Subcutaneous adipose tissue (tissue), 4 donors: Measurements from ENCODE around the gene LDLRAD4. TPM values are rescaled to one million over a fixed set of nuclear protein-coding genes. Genes with fewer than 3 reads are reported as not detected.

ENCODE experiments used
- total RNA-seq, 4 donors: library from RNA; depleted of rRNA; stranded (reverse); fragments of >200 nt; gene quantifications; one replicate each; pipeline ENCODE4 v1.1.0, GENCODE V29; 2016
- TF ChIP-seq, protein P1 (sequence below): fragments of 450-650 bp; IDR thresholded peaks from one replicate; pipeline ENCODE4 v1.5.1; 2016; ENCODE audit warnings: low read depth, mild to moderate bottlenecking, control low read depth, antibody characterized with exemption, moderate library complexity

Gene LDLRAD4
- total RNA-seq, 4 donors from 2014 or later: 16.4 to 28.4 (median 21.6) TPM

GRCh38 chr18:13471971-13472628 is 253.5 kb downstream of the LDLRAD4 start:
- TF ChIP-seq, protein P1, sequence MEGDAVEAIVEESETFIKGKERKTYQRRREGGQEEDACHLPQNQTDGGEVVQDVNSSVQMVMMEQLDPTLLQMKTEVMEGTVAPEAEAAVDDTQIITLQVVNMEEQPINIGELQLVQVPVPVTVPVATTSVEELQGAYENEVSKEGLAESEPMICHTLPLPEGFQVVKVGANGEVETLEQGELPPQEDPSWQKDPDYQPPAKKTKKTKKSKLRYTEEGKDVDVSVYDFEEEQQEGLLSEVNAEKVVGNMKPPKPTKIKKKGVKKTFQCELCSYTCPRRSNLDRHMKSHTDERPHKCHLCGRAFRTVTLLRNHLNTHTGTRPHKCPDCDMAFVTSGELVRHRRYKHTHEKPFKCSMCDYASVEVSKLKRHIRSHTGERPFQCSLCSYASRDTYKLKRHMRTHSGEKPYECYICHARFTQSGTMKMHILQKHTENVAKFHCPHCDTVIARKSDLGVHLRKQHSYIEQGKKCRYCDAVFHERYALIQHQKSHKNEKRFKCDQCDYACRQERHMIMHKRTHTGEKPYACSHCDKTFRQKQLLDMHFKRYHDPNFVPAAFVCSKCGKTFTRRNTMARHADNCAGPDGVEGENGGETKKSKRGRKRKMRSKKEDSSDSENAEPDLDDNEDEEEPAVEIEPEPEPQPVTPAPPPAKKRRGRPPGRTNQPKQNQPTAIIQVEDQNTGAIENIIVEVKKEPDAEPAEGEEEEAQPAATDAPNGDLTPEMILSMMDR: no peak

DNA sequence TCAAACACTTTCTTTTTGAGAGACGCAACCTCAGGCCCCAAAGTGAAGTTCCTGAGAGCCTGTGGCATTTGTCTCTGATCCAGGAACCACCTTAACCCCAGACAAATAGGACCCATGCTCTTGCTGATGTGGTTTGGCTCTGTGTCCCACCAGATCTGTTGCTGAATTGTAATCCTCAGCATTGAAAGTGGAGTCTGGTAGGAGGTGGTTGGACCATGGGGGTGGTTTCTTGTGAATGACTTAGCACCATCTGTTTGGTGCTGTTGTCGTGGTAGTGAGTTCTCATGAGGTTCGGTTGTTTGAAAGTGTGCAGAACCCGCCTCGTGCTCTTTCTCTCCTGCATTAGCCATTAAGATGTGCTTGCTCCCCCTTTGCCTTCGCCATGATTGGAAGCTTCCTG is 255.2 kb downstream of the LDLRAD4 start:
- TF ChIP-seq, protein P1: no peak

DNA sequence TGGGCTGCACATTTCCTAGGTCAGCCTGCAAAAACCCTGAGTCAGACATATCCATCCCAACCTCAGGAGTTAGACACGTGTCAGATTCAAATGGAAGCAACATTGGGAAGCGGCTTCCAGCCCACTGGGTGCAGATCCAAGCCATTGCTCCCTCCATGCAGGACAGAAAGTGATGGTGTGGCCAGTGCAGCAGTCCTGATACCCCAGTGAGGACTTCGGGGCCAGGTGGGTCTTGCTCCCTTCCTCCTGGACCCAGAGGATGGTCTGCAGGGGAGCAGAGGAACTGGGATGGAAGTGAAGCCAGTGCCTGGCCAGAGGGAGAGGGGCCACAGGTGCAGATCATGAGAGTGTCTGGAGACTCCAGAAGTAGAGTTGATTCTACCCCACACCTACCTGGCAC is 255.8 kb downstream of the LDLRAD4 start:
- TF ChIP-seq, protein P1: no peak

- TF ChIP-seq, protein P1: no peak
Measured at GRCh38 chr18:13474907-13475545, 256.5 kb downstream of the LDLRAD4 start.

- TF ChIP-seq, protein P1: no peak
Measured at GRCh38 chr18:13477147-13477683, 258.7 kb downstream of the LDLRAD4 start.

DNA sequence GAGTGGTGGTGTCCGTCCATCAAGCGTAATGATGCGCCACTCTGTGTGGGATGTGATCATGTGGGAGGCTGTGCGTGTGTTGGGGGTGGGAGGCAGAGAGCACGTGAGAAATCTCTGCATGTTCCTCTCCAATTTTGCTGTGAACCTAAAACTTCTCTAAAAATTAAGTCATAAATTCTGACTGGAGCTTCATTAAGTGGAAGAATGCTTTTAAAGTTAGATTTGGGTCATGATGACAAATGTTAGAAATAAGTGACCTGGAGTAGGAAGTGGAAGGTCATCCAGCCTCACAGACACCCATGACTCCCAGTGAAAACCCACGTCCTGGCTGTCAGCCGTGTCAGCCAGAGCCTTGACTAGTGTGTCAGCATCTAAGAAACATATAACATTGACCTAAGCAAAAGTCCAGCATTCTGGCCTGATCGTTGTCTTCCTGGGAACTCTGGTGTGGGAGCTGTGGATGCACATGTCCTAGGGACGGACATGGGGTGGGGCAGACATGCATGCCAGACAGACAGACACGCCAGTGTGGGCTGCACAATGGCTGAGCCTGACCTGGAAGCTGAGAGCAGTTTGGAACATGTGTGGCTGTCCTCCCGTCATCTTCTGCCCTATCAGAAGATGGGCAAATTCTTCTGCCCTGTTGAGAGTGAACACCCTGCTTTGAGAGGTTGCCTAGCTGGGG is 262.2 kb downstream of the LDLRAD4 start:
- TF ChIP-seq, protein P1: no peak

- TF ChIP-seq, protein P1: no peak
Measured at GRCh38 chr18:13481331-13481730, 262.8 kb downstream of the LDLRAD4 start.
